Caco-2 (cell line): ENCODE data around the gene MRE11. TPM values are rescaled to one million over a fixed set of nuclear protein-coding genes. Genes with fewer than 3 reads are reported as not detected.

Experiments
- BruUV-seq: library from RNA; stranded (reverse); fragments of 400-500 nt; replicated peaks from 2 replicates; lab custom pipeline; 2021; lab: Mats Ljungman, UMichigan
- CTCF ChIA-PET: fragments of 300-600 bp; sonication (Branson Sonifier 250); formaldehyde crosslinking; loops from one replicate; lab custom pipeline; 2022; ENCODE audit warnings: antibody characterized with exemption; lab: Charles Lee
- POLR2A ChIA-PET: fragments of 300-600 bp; sonication (Branson Sonifier 250); formaldehyde crosslinking; loops from one replicate; lab custom pipeline; 2022; ENCODE audit warnings: antibody characterized with exemption; lab: Charles Lee
- DNase-seq, 2 experiments: peaks; one replicate each; pipeline versions ENCODE4 v3.0.0 to v3.0.0-alpha.2; 2020 to 2022
- H3K27me3 ChIP-seq: replicated peaks from 2 replicates; pipeline ENCODE4 v1.6.0; 2011; ENCODE audit warnings: low read length; ENCODE audit not compliant: control insufficient read depth, insufficient read depth
- H3K36me3 ChIP-seq: 2 replicates; pipeline ENCODE4 v1.5.1; 2011; ENCODE audit warnings: low read length; ENCODE audit not compliant: control insufficient read depth, insufficient read depth
- H3K4me1 ChIP-seq: fragments of 250-450 bp; sonication (Bioruptor Pico); 2 replicates; pipeline ENCODE4 v1.5.1; 2020; ENCODE audit warnings: mild to moderate bottlenecking
- H3K4me3 ChIP-seq: 2 replicates; pipeline ENCODE4 v1.5.1; 2011; ENCODE audit warnings: low read depth, mild to moderate bottlenecking, control low read depth, low read length
- H3K9me3 ChIP-seq: fragments of 250-450 bp; sonication (Bioruptor Pico); 2 replicates; pipeline ENCODE4 v1.5.1; 2020; ENCODE audit warnings: mild to moderate bottlenecking, moderate library complexity
- H3K27ac Mint-ChIP-seq: one replicate; pipeline ENCODE4 v1.8.0; 2022; ENCODE audit warnings: mixed read lengths; ENCODE audit not compliant: unreplicated experiment
- H3K27me3 Mint-ChIP-seq: one replicate; pipeline ENCODE4 v1.8.0; 2022; ENCODE audit warnings: mixed read lengths; ENCODE audit not compliant: insufficient read depth, unreplicated experiment
- H3K36me3 Mint-ChIP-seq: one replicate; pipeline ENCODE4 v1.8.0; 2022; ENCODE audit warnings: mild to moderate bottlenecking, mixed read lengths; ENCODE audit not compliant: insufficient read depth, unreplicated experiment
- H3K4me1 Mint-ChIP-seq: one replicate; pipeline ENCODE4 v1.8.0; 2022; ENCODE audit warnings: low read depth, mixed read lengths; ENCODE audit not compliant: unreplicated experiment
- H3K4me3 Mint-ChIP-seq: one replicate; pipeline ENCODE4 v1.8.0; 2022; ENCODE audit warnings: mild to moderate bottlenecking, moderate library complexity, mixed read lengths; ENCODE audit not compliant: unreplicated experiment
- H3K9me3 Mint-ChIP-seq: one replicate; pipeline ENCODE4 v1.8.0; 2022; ENCODE audit warnings: mixed read lengths; ENCODE audit not compliant: unreplicated experiment
- intact Hi-C: fragments of 100-400 bp; cut with micrococcal nuclease; formaldehyde crosslinking; loops from one replicate; pipeline ENCODE4 v1.10.0; 2022; ENCODE audit not compliant: unreplicated experiment
- total RNA-seq: library from RNA; stranded (reverse); gene quantifications from 2 replicates; pipeline ENCODE4 v1.2.3, GENCODE V29; 2022
- TF ChIP-seq, protein P1 (sequence below), 2 experiments: fragments of 200-600 bp in 1 of 2; IDR thresholded peaks; 1 replicate in 1 of 2; 2 replicates in 1 of 2; pipeline versions ENCODE4 v1.5.1 to v1.8.0; 2011 to 2022; ENCODE audit warnings: antibody characterized with exemption in 1 of 2, control low read depth in 1 of 2, inconsistent platforms in 1 of 2, low read depth in 1 of 2, low read length in 1 of 2, mild to moderate bottlenecking in 1 of 2, moderate library complexity in 1 of 2; ENCODE audit not compliant: insufficient read depth in 1 of 2, severe bottlenecking in 1 of 2, unreplicated experiment in 1 of 2

The MRE11 gene
- total RNA-seq, 1 experiment from 2014 or later, result 80.0 TPM

DNA sequence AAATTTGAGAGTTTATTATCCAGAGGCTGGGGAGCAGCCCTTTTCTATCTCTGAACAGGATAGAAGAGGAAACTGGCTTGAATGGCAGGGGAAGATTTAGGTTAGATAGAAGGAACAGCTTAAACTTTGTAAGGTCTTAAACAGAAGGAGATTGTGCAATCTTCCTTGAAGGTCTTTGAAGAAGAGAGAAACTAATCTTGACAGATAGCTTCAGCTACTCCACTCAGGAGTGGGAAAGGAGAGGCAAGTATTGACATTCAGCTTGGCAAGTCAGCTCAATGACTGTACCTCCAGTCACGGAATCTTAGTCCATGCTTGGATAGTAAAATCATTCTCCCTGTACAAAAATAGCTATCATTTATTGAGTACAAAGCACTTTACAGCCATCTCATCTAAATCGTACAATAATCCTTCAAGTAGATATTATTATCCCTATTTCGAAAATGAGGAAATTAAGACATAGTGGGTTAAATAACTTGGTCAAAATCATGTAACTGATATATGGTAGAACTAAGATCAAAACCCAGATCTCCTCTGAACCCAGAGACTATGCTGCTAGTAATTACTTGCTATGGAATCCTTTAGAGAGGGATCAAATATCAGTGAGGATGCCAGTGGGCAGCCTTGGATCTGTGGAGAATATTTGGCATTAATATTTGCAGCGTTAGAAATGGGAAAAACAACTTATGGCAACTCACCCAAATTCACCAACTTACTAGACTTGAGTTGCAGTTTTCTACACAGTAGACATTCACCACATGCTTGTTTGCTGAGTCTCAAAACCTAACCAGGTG, 33.2 kb upstream of the MRE11 start:
- DNase-seq, result no peak
- Mint-ChIP-seq H3K36me3 (no peaks in the 10 kb centered on the region), H3K27ac (no peak overlapping the region), H3K4me3 (no peak overlapping the region), H3K27me3 (no peaks in the 10 kb centered on the region), H3K4me1 (peaks cover 13% of the 10 kb centered on the region), H3K9me3 (no peaks in the 10 kb centered on the region)
- no peak overlapping the region for H3K4me3 ChIP-seq
- H3K9me3 ChIP-seq, result no peaks in the 10 kb centered on the region
- CTCF ChIA-PET, result interaction anchor here (0.8 to 1.5 kb wide), 2 partner anchors 10 to 17 kb away, joined by 3 read pairs; partner anchors contain the start of gene FUT4
- intact Hi-C loops, result no loop called here
- BruUV-seq, result no TSS peak
- TF ChIP-seq, protein P1, sequence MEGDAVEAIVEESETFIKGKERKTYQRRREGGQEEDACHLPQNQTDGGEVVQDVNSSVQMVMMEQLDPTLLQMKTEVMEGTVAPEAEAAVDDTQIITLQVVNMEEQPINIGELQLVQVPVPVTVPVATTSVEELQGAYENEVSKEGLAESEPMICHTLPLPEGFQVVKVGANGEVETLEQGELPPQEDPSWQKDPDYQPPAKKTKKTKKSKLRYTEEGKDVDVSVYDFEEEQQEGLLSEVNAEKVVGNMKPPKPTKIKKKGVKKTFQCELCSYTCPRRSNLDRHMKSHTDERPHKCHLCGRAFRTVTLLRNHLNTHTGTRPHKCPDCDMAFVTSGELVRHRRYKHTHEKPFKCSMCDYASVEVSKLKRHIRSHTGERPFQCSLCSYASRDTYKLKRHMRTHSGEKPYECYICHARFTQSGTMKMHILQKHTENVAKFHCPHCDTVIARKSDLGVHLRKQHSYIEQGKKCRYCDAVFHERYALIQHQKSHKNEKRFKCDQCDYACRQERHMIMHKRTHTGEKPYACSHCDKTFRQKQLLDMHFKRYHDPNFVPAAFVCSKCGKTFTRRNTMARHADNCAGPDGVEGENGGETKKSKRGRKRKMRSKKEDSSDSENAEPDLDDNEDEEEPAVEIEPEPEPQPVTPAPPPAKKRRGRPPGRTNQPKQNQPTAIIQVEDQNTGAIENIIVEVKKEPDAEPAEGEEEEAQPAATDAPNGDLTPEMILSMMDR (IDR thresholded peaks at IDR 0.05; ENCODE audit: insufficient read depth in 1 of 2, low read depth in 1 of 2, low read length in 1 of 2, severe bottlenecking in 1 of 2, unreplicated experiment in 1 of 2), result no peak
- no peaks in the 10 kb centered on the region for H3K27me3 ChIP-seq
- POLR2A ChIA-PET, result no interaction called here
- H3K36me3 ChIP-seq, result no peaks in the 10 kb centered on the region
- peaks cover 32% of the 10 kb centered on the region for H3K4me1 ChIP-seq

DNA sequence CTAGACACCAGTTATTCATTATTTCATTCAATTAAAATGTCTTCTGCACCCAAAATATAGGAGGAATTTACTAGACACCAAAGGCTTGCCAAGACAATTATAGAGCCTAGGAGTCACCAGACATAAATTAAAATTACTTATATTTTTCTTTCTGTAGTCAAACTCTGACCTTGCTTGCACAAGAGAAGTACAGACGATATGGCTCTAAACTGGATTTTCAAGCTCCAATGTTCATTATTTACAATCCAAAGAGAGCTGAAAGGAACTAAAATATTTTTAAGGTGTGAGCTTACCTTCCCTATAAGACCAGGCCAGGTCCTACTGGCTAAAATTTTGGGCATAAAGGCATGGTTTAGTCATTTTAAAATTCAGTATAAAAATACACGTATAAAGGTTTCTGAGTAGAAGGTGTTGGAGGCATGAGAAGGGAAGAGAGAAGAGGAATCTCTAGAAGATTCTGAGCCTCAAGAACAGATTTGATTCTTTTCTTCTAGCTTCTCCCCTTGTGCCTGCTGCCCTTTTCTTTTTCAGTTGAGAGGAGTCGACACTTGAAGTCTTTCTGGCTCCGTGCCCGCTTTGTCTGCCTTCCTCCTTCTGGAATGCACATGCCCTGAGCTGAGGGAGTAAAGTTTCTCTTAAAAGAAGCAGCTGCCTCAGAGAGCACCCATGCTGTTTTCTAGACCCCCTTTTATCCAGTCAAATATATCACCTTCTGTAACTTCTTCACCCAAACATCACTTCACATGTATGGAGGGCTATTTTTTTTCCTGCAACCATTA, 32.1 kb upstream of the MRE11 start:
- H3K9me3 Mint-ChIP-seq, result no peaks in the 10 kb centered on the region
- ChIA-PET POLR2A (interaction anchor here (0.9 to 1.0 kb wide), 2 partner anchors 18 to 20 kb away, joined by 3 to 4 read pairs; partner anchors contain the start of gene FUT4), CTCF (interaction anchor here (0.6 to 1.5 kb wide), 2 partner anchors 18 to 41 kb away, joined by 3 read pairs; partner anchors contain the start of genes FUT4 and PIWIL4)
- H3K4me3 ChIP-seq, result no peak overlapping the region
- no peaks in the 10 kb centered on the region for H3K27me3 ChIP-seq
- DNase-seq, result no peak
- no peaks in the 10 kb centered on the region for H3K27me3 Mint-ChIP-seq
- no peaks in the 10 kb centered on the region for H3K9me3 ChIP-seq
- BruUV-seq, result no TSS peak
- peaks cover 32% of the 10 kb centered on the region for H3K4me1 ChIP-seq
- H3K36me3 ChIP-seq, result no peaks in the 10 kb centered on the region
- no peak overlapping the region for H3K4me3 Mint-ChIP-seq
- peaks cover 13% of the 10 kb centered on the region for H3K4me1 Mint-ChIP-seq
- no peaks in the 10 kb centered on the region for H3K36me3 Mint-ChIP-seq
- no peak overlapping the region for H3K27ac Mint-ChIP-seq
- TF ChIP-seq, protein P1 (IDR thresholded peaks at IDR 0.05; ENCODE audit: insufficient read depth in 1 of 2, low read depth in 1 of 2, low read length in 1 of 2, severe bottlenecking in 1 of 2, unreplicated experiment in 1 of 2), result no peak
- intact Hi-C loops, result no loop called here

DNA sequence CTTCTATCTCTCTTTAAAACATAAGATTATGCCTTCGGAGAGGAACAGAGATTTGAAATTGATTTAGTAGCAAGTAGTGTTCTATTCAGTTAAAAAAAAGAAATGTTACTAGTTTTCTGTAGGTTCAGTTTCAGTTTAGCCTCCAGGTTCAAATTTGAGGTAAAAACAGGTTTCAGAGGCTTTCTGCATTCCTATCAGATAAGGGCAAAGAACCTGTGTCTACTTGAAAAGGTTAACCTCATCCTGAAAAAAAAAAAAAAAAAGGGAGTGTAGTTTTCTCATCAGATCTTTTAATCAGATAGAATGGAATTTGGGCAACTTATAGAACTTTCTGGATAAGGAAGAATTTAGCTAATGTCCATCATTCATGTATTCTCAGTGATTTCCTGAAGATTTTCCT, 30.7 kb upstream of the MRE11 start:
- DNase-seq, result no peak
- H3K9me3 ChIP-seq, result no peaks in the 10 kb centered on the region
- no peaks in the 10 kb centered on the region for H3K27me3 Mint-ChIP-seq
- no peaks in the 10 kb centered on the region for H3K9me3 Mint-ChIP-seq
- no TSS peak for BruUV-seq
- peaks cover 13% of the 10 kb centered on the region for H3K4me1 Mint-ChIP-seq
- ChIA-PET POLR2A (no interaction called here), CTCF (no interaction called here)
- H3K4me3 Mint-ChIP-seq, result no peak overlapping the region
- intact Hi-C loops, result loop anchor here (1.0 kb wide), 1 partner anchor 15 kb away; no protein-coding TSS in a partner anchor
- H3K27ac Mint-ChIP-seq, result no peak overlapping the region
- no peaks in the 10 kb centered on the region for H3K36me3 Mint-ChIP-seq
- TF ChIP-seq, protein P1 (IDR thresholded peaks at IDR 0.05; ENCODE audit: insufficient read depth in 1 of 2, low read depth in 1 of 2, low read length in 1 of 2, severe bottlenecking in 1 of 2, unreplicated experiment in 1 of 2), result no peak
- no peaks in the 10 kb centered on the region for H3K27me3 ChIP-seq
- H3K4me3 ChIP-seq, result no peak overlapping the region
- no peaks in the 10 kb centered on the region for H3K36me3 ChIP-seq
- peaks cover 32% of the 10 kb centered on the region for H3K4me1 ChIP-seq
